GM18870 (cell line): ENCODE measurements around the gene HIVEP3.

Experiments used
- ATAC-seq: cut with Tn5 transposase; IDR thresholded peaks from one replicate; pipeline ENCODE4 v1.9.1; 2021; ENCODE audit warnings: moderate library complexity; ENCODE audit not compliant: unreplicated experiment

HIVEP3 gene

DNA sequence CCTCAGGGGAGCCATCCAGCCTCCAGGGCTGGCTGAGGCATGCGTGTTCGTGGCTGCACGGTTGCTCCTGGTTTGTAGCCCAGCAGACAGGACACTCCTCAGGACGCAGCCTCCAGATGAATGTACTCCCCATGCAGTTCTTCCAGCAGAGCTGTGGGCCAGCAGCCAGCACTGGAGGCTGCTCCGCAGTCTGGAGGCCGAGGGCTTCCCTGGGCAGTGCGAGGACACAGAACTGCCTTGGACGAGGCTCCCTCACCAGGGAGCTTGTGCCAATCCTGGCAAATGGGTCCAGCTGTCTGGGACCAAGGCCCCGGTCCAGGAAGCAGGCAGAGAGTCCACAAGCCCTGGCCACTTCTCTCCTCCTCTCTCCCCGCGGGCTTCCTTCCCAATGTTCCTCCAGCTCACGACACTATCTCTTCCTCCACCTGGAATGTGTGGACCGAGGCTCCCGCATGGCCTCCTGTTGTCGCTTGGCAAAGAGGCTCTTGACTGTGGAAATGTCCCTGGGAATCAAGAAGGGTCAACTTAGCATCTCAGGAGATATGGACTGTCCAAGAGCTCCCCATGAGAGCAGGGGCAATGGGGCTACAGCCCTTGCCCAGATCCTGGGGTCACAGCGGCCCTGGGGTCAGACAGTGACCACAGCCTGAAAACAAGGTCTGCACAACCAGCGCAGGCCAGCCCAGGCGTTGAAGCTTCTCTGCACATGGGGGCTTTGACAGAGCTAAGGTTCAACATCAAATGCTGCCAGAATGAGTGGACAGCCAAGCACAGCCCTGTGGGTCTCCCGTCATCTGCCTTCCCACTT is 439.5 kb downstream of the HIVEP3 start:
- no peak for ATAC-seq

DNA sequence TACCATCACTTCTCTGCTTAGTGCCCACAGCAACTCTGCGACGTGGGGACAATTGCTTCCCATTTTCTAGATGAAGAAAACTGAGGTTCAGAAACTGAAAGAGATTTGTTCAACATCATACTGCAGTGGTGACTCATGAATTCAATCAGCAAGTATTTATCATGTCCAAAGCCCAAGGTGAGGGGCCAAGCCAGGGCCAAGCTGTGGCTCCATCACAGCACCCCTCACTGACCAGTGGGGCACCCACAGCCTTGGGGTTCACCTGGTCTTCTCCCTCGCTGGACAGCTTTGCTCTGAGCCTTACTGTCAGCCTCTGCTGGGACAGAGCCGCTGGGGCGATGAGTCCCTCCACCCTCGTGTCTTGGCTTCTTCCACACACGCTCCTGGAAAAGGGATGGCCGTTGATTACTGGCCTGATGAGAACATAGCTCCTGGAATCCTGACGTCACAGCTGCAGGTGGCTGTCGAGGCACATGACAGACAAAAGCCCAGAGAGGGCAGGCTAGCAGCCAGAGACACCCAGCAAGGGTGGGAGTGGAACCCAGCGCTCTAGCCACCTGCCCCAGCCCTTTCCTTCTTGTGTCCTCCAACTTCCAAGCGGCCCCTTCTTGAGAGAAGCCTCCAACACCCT is 440.5 kb downstream of the HIVEP3 start:
- ATAC-seq, result no peak

DNA sequence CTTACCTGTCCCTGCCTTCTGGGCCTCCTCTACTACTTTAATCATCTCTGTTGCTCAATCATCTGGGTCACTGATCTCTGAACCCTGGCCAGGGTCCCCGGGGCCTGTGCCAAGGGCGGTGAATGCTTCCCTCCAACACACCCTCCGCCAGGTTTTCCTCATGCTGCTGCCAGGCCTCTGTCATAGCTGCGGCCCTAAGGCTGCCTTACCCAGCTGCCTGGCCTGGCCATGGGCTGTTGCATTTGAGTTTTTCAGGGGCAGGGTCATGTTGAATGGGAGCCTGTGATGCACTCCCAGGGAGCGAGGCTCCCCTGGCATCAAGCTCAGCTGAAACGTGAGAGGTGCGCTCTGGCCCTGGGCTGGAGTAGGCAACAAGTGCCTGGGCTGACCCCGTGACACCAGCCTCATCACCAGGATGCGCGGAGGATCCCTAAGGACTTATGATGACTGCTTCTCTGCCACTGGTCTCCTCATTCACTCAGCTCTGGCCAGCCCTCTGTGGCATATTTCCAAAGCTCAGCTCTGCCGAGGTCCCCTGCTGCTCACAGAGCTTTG is 441.8 kb downstream of the HIVEP3 start:
- no peak for ATAC-seq

DNA sequence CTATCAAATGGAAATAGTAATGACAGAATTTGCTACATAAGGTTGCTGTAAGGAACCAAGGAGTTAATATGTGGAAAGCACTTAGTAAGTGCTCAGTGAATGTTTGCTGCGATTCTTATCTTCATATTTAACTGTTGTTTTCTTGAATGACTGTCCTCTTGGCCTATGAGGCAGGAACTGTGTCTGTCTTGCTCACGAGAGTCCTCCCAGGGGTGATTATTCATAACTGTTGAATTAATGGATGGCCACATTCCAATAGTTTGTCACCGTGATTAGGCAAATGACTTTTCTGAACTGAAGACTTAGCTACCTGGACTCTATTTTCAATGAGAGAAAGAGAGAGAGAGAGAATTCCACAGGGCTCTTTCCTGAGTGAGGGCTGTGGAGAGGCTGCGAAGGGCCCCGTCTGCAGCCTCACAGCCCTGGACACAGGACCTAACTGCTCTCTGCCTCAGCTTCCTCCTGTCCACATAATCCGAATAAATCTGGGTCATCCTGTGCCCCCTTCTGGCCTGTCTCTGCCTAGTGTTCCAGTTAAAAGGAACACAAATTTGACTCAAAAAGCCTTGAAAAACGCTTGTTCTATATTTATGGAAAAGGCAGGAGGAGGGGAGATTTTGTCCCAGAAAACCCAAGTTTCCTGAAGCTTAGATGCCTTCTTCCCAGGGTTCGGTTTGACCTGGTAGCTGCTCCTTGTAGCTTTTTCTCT is 442.7 kb downstream of the HIVEP3 start:
- ATAC-seq, result no peak

DNA sequence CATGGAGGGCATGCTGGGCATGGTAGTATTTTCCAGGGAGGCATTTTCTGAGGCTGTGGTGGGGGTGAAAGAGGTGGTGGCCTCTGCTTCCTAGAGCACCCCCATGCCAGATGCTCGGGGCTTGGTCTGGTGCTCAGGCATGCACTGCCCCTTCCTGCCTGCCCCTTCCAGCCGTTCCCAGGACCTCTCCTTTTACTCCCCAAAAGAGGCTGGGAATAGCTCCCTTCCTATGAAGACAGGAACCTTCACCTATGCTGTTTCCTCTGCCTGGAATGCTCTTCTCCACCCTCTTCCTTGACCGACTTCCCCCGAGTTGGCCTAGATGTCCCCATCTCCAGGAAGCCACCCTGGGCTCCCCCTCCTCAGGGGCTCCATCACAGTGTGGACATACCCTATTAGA is 443.4 kb downstream of the HIVEP3 start:
- no peak for ATAC-seq

DNA sequence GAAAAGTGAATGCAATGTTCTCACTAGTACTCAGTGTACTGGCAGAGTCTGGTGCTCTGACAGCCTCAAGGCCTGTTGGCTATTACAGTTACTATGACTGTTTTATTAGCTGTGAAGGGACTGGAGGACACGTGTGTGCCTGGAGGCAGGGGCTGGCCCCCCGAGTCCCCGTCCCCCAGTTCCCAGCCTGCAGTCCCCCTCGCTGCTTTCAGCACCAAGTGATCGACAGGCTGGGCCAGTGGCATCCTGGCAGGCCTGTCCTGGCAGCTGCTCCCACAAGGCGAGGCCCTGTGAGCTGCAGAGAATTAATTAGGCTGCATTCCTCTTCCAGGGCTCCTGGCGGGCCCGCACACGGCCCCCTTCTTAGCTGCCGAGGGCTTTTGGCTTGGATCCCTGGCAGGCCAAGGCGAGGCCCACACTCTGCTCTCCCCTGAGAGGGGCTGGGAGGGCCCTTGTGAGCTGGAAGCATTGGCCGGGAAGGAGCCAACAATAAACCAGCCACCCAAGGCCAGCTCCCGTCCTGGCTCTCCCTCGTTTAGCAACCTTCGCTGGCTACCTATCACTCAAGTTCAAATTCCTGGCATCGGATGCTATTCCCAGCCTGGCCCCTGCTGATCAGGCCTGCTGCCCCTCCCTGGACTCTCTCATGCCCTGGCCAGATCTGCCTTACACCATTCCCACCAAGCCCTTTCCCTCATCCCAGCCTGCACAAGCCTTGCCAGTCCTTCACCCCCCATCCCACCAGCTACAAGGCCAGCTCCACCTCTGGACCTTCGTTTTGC is 444.0 kb downstream of the HIVEP3 start:
- no peak for ATAC-seq

DNA sequence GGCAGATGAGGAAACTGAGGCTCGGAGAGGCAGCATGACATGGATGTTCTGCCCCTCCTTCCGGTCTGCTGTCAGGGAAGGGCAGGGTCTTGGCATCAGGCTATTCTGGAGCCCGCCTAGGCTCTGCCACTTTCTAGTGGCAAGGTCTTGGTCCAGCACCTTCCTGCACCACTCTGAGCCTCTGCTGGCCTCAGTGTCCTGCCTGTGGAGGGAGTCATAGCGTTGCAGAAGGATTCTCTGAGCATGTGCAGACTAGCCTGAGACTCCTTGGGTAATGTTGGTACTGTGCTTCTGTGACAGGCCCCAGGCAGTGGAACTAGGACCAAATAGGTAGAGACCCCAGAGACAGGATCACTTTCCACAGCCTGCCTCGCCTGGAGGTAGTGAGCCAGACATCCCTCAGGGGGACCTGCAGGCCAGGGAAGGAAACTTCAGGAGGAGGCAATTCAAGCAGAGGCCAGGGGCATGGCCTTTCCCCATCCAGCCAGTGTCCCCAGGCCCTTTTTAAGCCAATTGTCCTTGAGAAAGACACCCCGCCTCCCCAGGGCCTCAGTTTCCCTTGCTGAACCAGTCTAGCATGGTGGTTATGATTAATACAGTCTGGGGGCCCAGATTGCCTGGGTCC is 444.9 kb downstream of the HIVEP3 start:
- no peak for ATAC-seq

DNA sequence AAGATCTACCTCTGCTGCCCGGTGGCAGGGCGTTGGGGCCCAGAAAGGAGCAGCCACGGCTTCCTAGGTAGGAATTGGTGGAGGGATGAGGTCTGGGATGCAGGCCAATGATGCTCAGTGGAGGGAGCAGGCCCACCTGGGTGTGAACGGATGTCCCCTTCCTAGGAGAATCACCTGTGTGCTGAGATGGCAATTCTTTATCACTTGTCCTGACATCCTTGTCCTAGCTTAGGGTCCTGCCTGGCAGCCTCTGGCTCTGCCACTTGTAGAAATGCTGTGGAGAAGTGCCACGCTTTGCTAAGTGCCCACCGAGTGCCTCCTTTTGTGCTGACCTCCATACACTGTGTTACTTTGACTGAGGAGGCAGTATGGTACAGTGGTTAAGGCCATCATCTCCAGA is 447.1 kb downstream of the HIVEP3 start:
- no peak for ATAC-seq

DNA sequence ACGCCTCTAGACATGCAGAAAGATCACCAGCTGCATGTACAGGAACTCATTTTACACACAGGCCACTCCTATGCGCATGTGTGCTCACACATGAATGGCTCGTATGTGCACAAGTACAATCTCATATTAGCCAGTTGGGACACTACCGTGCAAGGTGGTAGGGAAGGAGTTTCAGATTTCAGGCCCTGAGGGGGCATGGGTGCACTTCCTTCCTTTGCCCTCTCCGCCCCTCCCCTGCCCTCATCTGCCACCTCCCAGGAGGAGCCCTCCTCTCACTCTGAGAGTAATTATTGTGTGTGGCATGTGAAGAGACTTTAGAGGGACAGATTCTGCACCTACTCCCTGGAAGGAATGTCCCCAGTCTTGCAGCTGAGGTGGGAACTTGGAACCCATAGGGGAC is 449.0 kb downstream of the HIVEP3 start:
- ATAC-seq, result no peak

DNA sequence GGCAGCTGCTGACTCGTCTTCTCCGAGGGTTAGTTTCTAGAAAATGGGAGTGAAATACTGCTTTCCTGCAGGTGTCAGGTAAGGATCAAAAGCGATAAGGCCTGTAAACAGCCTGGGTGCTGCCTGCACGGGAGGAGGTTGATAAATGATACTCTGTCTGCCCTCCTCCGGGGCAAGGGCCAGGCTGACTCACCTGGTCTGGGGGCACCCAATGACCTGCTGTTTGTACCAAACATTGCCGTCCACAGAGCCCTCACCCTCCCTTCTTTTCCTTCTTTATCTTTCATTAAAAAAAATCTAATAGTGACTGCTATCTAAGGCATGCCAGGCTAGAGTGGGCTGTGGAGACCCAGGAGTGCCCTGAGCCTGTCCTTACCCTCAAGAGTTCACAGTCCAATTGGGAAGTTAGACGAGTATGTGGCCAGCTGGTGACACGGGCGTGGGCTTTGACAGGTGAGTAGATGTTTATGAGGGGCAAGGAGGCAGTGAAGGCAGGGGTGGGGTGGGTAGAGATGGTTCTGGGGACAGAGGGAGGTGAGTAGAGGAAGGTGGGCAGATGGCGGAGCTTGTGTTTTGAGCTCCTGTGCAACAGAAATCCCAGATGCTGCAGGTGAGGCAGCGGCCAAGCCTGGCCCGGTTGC is 450.5 kb downstream of the HIVEP3 start:
- ATAC-seq, result no peak

DNA sequence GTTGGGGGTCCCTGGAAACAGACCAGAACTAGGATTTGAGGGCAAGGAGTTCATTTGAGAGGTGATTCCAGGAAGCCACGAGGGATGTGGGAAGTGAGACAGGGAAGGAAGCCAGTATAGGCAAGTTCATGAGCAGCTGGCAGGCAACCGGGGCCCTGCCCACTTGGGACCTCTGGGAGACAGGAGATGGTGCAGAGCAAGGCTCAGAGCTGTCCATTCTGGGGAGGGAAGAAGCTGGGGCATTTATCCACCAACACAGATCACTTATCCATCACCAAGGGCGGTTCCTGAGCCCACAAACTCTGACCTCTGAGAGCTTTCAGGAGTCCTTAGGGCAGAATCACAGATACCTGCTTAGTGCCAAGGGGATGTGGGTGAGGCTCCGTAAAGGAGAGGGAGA is 451.0 kb downstream of the HIVEP3 start:
- ATAC-seq, result no peak

DNA sequence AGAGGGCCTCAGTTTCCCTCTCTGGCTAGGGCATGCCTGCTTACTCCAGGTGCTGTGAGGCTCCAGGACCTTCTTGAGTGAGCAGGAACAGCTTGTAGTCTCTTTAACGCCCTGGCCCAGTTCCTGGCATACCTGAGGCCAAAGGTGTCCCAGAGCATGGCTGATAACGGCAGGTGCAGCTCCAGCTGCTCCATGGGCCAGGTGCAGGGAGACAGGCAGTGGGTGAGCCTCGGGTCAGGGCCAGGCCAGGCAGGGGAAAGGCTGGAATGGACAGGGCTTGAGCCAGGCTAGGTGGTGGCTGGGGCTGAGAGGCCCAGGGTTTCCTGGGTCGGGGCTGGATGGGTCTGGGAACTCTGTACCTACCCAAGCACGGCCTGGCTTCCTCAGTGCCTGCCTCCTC is 452.6 kb downstream of the HIVEP3 start:
- ATAC-seq, result no peak

DNA sequence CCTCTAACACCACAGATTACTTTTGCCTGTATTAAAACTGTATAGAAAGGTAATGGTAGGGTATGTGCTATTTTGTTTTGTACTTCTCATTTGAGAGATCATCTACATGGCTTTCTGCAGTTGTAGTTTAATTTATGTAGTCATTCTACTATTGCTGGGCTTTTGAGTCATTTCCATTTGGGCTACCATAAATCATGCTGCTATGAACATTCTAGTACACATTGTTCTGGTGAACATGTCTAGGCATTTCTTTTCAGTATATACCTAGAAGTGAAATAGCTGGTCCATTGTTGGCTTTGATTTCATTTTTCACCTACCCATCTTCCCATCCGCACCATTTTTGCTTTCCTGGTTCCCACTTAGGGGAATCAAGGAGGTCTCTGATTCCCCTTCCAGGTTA is 453.0 kb downstream of the HIVEP3 start:
- ATAC-seq, result no peak

DNA sequence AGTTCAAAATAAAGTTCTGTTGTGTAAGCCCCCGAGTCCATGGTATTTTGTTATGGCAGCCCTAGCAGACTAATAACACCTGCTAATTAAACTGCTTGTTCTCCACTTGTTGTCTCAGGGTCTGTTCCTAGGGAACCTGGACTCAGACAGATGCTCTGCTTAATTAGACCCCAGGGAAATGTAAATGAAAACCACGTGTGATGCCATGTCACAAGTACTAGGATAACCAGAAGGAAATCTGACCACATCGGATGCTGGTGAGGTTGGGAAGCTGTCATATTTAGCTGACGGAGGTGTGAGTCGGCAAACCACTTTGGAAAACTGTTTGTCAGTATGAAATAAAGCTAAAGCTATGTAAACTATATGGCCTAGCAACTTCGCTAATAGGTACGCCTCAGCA is 453.8 kb downstream of the HIVEP3 start:
- ATAC-seq, result no peak

DNA sequence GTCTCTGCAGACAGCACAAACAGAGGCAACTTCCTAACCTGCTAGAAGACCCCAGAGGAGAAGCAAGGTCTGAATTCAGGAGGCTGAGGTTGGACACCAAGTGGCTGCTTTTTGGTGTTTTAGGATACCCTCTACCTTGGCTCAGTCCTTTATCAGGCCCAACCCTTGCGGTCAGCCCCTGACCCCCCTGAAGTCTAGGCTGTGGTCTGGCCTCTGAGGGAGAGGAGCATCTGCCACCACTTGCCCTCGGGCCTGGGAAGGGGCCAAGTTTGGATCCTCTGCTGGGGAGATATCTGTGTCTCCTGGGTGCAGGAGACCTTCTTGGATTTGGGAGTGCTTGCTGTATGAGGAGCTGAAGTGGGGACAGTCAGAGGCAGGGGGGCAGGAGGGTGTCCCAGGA is 455.2 kb downstream of the HIVEP3 start:
- no peak for ATAC-seq

DNA sequence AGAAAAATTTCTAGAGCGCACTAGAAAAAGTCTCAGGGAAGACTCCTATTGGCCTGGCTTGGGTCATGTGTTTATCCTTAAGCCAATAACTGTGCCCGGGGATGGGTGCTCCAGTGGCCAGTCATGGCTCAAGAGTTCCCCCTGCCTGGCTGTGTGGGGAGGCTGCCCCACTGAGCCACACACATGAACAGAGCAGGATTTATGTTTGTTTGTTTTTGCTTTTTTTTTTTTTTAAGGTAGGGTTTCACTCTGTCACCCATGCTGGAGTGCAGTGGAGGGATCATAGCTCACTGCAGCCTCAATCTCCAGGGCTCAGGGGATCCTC is 456.1 kb downstream of the HIVEP3 start:
- ATAC-seq, result no peak

DNA sequence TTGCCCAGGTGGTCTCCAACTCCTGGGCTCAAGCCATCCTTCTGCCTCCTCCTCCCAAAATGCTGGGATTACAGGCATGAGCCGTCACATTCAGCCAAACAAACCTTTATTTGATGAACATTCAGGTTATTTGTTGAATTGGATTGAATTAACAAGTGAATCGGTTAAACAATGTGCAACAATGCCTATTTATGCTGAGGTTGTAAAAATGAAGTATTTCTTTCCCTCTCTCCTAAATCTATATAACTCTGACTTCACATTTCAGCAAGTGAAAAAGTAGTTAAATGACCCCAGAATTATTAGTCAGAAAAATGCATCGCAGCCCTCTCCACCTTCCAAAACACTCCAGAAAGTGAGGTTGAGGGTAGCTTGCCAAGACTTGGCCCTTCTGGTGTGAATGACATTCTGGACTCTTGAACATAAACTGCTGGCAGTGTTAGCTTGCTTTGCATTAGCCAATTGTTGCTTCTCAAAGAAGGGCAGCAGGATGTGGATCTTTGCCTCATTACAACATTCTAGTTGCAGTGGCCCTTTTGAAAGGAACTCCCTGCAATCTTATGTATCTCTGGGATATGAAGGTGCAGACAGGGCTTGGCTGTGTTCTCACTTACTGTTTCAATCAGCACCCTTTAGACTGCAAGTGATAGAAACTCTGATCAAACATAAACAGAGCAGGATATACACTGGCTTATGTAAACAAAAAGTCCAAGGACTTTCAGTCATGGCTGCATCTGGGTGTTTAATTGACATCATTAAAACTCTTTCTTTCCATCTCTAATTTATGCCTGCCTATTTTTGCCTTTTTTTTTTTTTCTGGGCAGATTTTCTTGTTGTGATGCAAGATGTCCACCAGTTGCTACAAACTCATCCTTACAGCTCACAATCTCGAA is 456.7 kb downstream of the HIVEP3 start:
- ATAC-seq, result no peak

DNA sequence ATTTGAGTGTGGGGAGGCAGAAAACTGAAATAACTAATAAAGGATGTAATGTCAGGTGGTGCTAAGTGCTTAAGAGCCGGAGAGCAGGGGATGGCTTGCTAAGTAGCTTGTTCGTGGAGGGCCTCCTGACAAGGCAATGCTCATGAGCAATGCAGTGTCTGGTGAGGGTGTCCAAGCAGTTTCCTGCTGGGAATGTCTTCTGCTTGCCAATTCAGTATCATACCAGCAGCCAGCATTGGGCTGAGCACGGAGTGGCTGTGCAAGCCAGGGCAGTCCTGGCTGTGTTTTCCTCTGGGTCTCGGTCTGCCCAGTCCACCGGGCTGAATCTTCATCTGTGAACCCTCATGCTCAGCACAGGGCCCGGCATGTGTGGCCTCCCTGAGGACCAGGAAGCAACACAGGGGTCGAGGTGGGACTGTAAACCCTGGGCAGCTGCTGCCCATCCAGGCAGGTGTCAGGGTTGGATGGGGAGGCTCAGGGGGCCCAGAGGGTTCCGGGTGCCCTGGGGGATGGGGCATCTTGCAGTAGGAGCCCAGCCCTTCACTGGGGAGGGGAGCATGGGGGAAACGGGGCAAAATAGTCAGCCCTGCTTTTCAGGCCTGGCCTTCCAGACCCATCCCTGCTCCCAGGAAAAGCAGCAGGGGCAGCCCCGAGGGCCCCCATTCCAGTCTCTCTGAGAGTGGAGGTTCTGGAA is 461.7 kb downstream of the HIVEP3 start:
- no peak for ATAC-seq
